Nephron (organoid): ENCODE data around the gene KCNG1.

ENCODE experiments used
- H3K27ac Mint-ChIP-seq, 3 experiments: 2 replicates each; pipeline ENCODE4 v1.8.0; 2020; ENCODE audit warnings: mixed read lengths in 3 of 3, mild to moderate bottlenecking in 2 of 3, moderate library complexity in 1 of 3
- H3K27me3 Mint-ChIP-seq: 2 replicates; pipeline ENCODE4 v1.8.0; 2021; ENCODE audit warnings: low read depth, mild to moderate bottlenecking, moderate library complexity, mixed read lengths
- H3K36me3 Mint-ChIP-seq: 2 replicates; pipeline ENCODE4 v1.8.0; 2020; ENCODE audit warnings: low read depth, mixed read lengths
- H3K4me1 Mint-ChIP-seq: 2 replicates; pipeline ENCODE4 v1.8.0; 2020; ENCODE audit warnings: mixed read lengths
- H3K4me3 Mint-ChIP-seq, 3 experiments: 2 replicates each; pipeline ENCODE4 v1.8.0; 2020; ENCODE audit warnings: mild to moderate bottlenecking in 3 of 3, mixed read lengths in 3 of 3, moderate library complexity in 2 of 3
- H3K9me3 Mint-ChIP-seq: 2 replicates; pipeline ENCODE4 v1.8.0; 2020; ENCODE audit warnings: mixed read lengths
- TF ChIP-seq, protein P1 (sequence below), 3 experiments: fragments of 200-600 bp; sonication (generic); IDR thresholded peaks; one replicate each; pipeline ENCODE4 v1.5.0; 2021; ENCODE audit warnings: antibody characterized with exemption in 3 of 3; ENCODE audit not compliant: unreplicated experiment in 3 of 3

The KCNG1 gene

DNA sequence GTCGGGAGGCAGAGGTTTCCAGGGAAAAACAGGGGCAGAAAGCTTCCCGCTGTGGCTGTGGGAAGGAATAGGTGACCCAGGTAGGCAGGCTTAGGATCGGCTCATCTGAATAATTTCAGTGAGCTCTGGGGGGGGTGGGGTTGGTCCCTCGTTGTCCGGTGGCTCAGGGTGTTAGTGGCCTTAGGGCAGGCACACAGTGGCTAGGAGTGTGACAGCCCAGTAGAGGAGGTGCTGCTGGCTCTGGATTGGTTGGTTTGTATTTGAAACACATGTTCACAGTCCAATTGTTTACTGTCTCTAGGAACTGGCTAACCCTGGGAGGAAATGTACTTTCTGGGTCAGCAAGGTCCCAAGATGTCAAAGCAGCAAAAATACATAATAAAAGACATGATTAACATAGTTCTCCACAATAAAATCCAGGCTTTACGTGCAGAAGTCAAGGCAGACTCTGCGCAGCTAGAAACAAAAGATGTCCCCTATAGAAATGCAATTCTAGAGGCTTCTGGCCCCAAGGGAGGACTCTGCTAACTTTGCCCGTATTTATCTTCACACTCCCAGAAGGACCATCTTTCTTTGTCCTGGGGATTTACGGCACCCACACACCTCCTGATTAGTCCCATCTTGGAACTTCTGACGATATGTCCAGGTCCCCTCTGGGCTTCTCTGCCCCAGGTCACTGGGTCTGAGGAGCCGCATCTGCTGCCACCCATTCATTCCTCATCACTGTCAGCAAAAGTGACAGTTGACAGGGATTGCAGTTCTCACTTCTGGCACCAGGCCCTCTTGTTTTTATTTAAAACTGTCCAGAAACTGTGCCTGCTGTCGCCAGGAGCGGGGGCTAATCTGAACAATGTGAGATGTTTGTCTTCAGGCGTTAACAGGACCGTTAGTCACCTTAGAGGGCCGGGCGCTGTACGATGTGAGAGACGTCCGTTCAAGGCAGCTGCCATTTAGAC is 45.6 kb downstream of the KCNG1 start:
- peaks cover 40% of the 10 kb centered on the region for H3K27me3 Mint-ChIP-seq
- peaks cover 4% of the 10 kb centered on the region for H3K4me1 Mint-ChIP-seq
- TF ChIP-seq, protein P1, sequence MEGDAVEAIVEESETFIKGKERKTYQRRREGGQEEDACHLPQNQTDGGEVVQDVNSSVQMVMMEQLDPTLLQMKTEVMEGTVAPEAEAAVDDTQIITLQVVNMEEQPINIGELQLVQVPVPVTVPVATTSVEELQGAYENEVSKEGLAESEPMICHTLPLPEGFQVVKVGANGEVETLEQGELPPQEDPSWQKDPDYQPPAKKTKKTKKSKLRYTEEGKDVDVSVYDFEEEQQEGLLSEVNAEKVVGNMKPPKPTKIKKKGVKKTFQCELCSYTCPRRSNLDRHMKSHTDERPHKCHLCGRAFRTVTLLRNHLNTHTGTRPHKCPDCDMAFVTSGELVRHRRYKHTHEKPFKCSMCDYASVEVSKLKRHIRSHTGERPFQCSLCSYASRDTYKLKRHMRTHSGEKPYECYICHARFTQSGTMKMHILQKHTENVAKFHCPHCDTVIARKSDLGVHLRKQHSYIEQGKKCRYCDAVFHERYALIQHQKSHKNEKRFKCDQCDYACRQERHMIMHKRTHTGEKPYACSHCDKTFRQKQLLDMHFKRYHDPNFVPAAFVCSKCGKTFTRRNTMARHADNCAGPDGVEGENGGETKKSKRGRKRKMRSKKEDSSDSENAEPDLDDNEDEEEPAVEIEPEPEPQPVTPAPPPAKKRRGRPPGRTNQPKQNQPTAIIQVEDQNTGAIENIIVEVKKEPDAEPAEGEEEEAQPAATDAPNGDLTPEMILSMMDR (IDR thresholded peaks at IDR 0.05; ENCODE audit: unreplicated experiment in 3 of 3): no peak
- H3K36me3 Mint-ChIP-seq: no peaks in the 10 kb centered on the region
- H3K27ac Mint-ChIP-seq: no peak overlapping the region
- H3K9me3 Mint-ChIP-seq: peaks cover 4% of the 10 kb centered on the region
- no peak overlapping the region for H3K4me3 Mint-ChIP-seq

DNA sequence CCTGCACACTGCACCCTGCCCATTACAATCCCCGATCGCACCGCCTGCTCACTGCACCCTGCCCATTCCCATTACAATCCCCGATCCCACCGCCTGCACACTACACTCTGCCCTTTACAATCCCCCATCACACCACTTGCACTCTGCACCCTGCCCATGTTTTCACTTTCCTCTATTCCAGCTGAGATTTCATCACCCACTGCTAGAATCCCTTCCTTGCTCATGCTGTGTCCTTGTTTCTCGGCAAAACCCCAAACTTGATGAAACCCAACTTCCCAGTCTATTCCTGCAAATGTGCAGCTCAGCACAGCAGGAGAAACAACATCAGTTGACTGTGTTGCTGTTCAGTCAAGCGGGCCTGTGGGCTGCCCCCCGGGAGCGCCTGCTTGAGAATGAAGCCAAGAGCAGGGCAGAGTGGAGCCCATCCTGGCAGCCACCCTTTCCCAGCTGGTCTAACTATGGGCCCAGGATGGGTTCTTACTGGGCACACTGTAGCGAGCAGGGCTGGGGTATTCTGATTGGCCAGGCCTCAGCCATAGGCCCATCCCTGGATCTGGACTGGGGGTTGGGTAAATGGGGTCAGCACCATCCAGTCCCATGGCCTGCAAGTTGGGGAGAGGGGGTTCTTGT is 47.1 kb downstream of the KCNG1 start:
- H3K9me3 Mint-ChIP-seq: peaks cover 4% of the 10 kb centered on the region
- TF ChIP-seq, protein P1 (IDR thresholded peaks at IDR 0.05; ENCODE audit: unreplicated experiment in 3 of 3): no peak
- peaks cover 39% of the 10 kb centered on the region for H3K27me3 Mint-ChIP-seq
- no peak overlapping the region for H3K4me3 Mint-ChIP-seq
- H3K4me1 Mint-ChIP-seq: no peaks in the 10 kb centered on the region
- no peak overlapping the region for H3K27ac Mint-ChIP-seq
- H3K36me3 Mint-ChIP-seq: no peaks in the 10 kb centered on the region

DNA sequence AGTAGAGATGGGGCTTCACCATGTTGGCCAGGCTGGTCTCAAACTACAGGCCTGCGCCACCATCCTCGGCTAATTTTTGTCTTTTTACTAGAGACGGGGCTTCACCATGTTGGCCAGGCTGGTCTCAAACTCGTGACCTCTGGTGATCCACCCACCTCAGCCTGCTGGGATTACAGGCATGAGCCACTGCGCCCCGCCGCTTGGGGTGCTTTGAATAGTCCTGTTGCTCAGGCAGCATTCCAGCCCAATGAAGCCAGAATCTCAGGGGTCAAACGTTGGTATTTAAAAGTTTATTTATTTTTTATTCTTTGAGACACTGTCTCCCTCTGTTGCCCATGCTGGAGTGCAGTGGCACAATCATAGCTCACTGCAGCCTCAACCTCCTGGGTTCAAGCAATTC is 53.0 kb downstream of the KCNG1 start:
- Mint-ChIP-seq H3K9me3 (peaks cover 2% of the 10 kb centered on the region), H3K4me1 (peaks cover 19% of the 10 kb centered on the region), H3K36me3 (no peaks in the 10 kb centered on the region), H3K27ac (no peak overlapping the region), H3K27me3 (peaks cover 13% of the 10 kb centered on the region), H3K4me3 (no peak overlapping the region)
- TF ChIP-seq, protein P1 (IDR thresholded peaks at IDR 0.05; ENCODE audit: unreplicated experiment in 3 of 3): no peak

- TF ChIP-seq, protein P1 (IDR thresholded peaks at IDR 0.05; ENCODE audit: unreplicated experiment in 3 of 3): no peak
- Mint-ChIP-seq H3K9me3 (no peaks in the 10 kb centered on the region), H3K4me3 (no peak overlapping the region), H3K27ac (no peak overlapping the region), H3K27me3 (peaks cover 13% of the 10 kb centered on the region), H3K36me3 (no peaks in the 10 kb centered on the region), H3K4me1 (peaks cover 22% of the 10 kb centered on the region)
Measured at GRCh38 chr20:50969435-50969834, 53.5 kb downstream of the KCNG1 start.

GRCh38 chr20:50968289-50968688 is 54.6 kb downstream of the KCNG1 start:
- Mint-ChIP-seq H3K27ac (no peak overlapping the region), H3K27me3 (peaks cover 13% of the 10 kb centered on the region), H3K36me3 (no peaks in the 10 kb centered on the region), H3K9me3 (no peaks in the 10 kb centered on the region), H3K4me1 (peaks cover 24% of the 10 kb centered on the region), H3K4me3 (no peak overlapping the region)
- TF ChIP-seq, protein P1 (IDR thresholded peaks at IDR 0.05; ENCODE audit: unreplicated experiment in 3 of 3): no peak
